Effector memory CD4-positive, alpha-beta T cell (primary cell): ENCODE measurements around the gene ASB2.

ENCODE experiments used
- DNase-seq, 3 donors: peaks; one replicate each; pipeline ENCODE4 v3.0.0-alpha.2; 2020
- H3K27ac ChIP-seq: 2 replicates; pipeline ENCODE4 v1.7.0; 2013; ENCODE audit warnings: mild to moderate bottlenecking, low read length, moderate library complexity; ENCODE audit not compliant: insufficient read depth, poor library complexity, severe bottlenecking
- H3K27me3 ChIP-seq: replicated peaks from 2 replicates; pipeline ENCODE4 v1.7.0; 2013; ENCODE audit warnings: mild to moderate bottlenecking, low read length; ENCODE audit not compliant: insufficient read depth, control insufficient read depth, poor library complexity, severe bottlenecking
- H3K36me3 ChIP-seq: 2 replicates; pipeline ENCODE4 v1.7.0; 2013; ENCODE audit warnings: mild to moderate bottlenecking, low read length, moderate library complexity; ENCODE audit not compliant: control insufficient read depth, insufficient read depth
- H3K4me1 ChIP-seq: 2 replicates; pipeline ENCODE4 v1.7.0; 2013; ENCODE audit warnings: low read length, mild to moderate bottlenecking; ENCODE audit not compliant: control insufficient read depth, insufficient read depth, poor library complexity, severe bottlenecking
- H3K4me3 ChIP-seq: 2 replicates; pipeline ENCODE4 v1.7.0; 2013; ENCODE audit warnings: low read length, low read depth, mild to moderate bottlenecking; ENCODE audit not compliant: insufficient read depth, poor library complexity, severe bottlenecking
- H3K9me3 ChIP-seq: 2 replicates; pipeline ENCODE4 v1.7.0; 2013; ENCODE audit warnings: mild to moderate bottlenecking, low read length, moderate library complexity; ENCODE audit not compliant: control insufficient read depth

The ASB2 gene

GRCh38 chr14:93981316-93982229 is 5.2 kb upstream of the ASB2 start:
- Histone ChIP-seq H3K4me3 (no peak overlapping the region), H3K27me3 (no peaks in the 10 kb centered on the region)
- DNase-seq, result no peak

GRCh38 chr14:93980456-93981201 is 4.3 kb upstream of the ASB2 start:
- Histone ChIP-seq H3K36me3 (no peaks in the 10 kb centered on the region), H3K27ac (no peak overlapping the region), H3K4me3 (no peak overlapping the region), H3K27me3 (no peaks in the 10 kb centered on the region), H3K4me1 (peaks cover 14% of the 10 kb centered on the region), H3K9me3 (no peaks in the 10 kb centered on the region)
- no peak for DNase-seq

More at GRCh38 chr14:93981316-93982229, 5.2 kb upstream of the ASB2 start:
- H3K9me3 ChIP-seq, result no peaks in the 10 kb centered on the region
- peaks cover 13% of the 10 kb centered on the region for H3K4me1 ChIP-seq
- no peak overlapping the region for H3K27ac ChIP-seq
- no peaks in the 10 kb centered on the region for H3K36me3 ChIP-seq

GRCh38 chr14:93978735-93979134 is 2.4 kb upstream of the ASB2 start:
- Histone ChIP-seq H3K4me3 (no peak overlapping the region), H3K4me1 (peaks cover 14% of the 10 kb centered on the region), H3K9me3 (no peaks in the 10 kb centered on the region), H3K27ac (peak overlapping the region; percentile 11), H3K27me3 (no peaks in the 10 kb centered on the region), H3K36me3 (no peaks in the 10 kb centered on the region)
- no peak for DNase-seq

- no peak overlapping the region for H3K4me3 ChIP-seq
- no peaks in the 10 kb centered on the region for H3K9me3 ChIP-seq
- no peak overlapping the region for H3K27ac ChIP-seq
- no peaks in the 10 kb centered on the region for H3K36me3 ChIP-seq
- peak; percentile 52 to 67 (median 55) for DNase-seq
- H3K27me3 ChIP-seq, result no peaks in the 10 kb centered on the region
- peaks cover 14% of the 10 kb centered on the region for H3K4me1 ChIP-seq
These were observed 1.6 kb upstream of the ASB2 start for GRCh38 chr14:93977790-93978581.

- Histone ChIP-seq H3K27me3 (no peaks in the 10 kb centered on the region), H3K4me3 (no peak overlapping the region), H3K9me3 (no peaks in the 10 kb centered on the region), H3K27ac (no peak overlapping the region), H3K4me1 (peaks cover 14% of the 10 kb centered on the region), H3K36me3 (no peaks in the 10 kb centered on the region)
- DNase-seq, result no peak
These were observed 801 bp upstream of the ASB2 start for GRCh38 chr14:93977171-93977570.

GRCh38 chr14:93975791-93976476 is 436 bp downstream of the ASB2 start:
- DNase-seq, result no peak
- peak overlapping the region; percentile 5 for H3K4me3 ChIP-seq
- H3K9me3 ChIP-seq, result no peaks in the 10 kb centered on the region
- H3K27ac ChIP-seq, result no peak overlapping the region
- H3K4me1 ChIP-seq, result peaks cover 21% of the 10 kb centered on the region
- no peaks in the 10 kb centered on the region for H3K36me3 ChIP-seq
- no peaks in the 10 kb centered on the region for H3K27me3 ChIP-seq

- H3K4me3 ChIP-seq, result no peak overlapping the region
- no peak overlapping the region for H3K27ac ChIP-seq
- no peaks in the 10 kb centered on the region for H3K27me3 ChIP-seq
- H3K36me3 ChIP-seq, result no peaks in the 10 kb centered on the region
- no peak for DNase-seq
- H3K4me1 ChIP-seq, result peaks cover 30% of the 10 kb centered on the region
- H3K9me3 ChIP-seq, result no peaks in the 10 kb centered on the region
These were observed 1.5 kb downstream of the ASB2 start for GRCh38 chr14:93974833-93975232.

- Histone ChIP-seq H3K4me1 (peaks cover 30% of the 10 kb centered on the region), H3K9me3 (no peaks in the 10 kb centered on the region)
These were observed 2.1 kb downstream of the ASB2 start for GRCh38 chr14:93974299-93974698.

GRCh38 chr14:93973607-93974006 is 2.8 kb downstream of the ASB2 start:
- no peak overlapping the region for H3K27ac ChIP-seq
- H3K36me3 ChIP-seq, result no peaks in the 10 kb centered on the region
- no peak for DNase-seq
- H3K27me3 ChIP-seq, result no peaks in the 10 kb centered on the region
- peaks cover 23% of the 10 kb centered on the region for H3K4me1 ChIP-seq
- H3K4me3 ChIP-seq, result no peak overlapping the region
- no peaks in the 10 kb centered on the region for H3K9me3 ChIP-seq

More at GRCh38 chr14:93974299-93974698, 2.1 kb downstream of the ASB2 start:
- Histone ChIP-seq H3K27me3 (no peaks in the 10 kb centered on the region), H3K27ac (no peak overlapping the region), H3K36me3 (no peaks in the 10 kb centered on the region), H3K4me3 (no peak overlapping the region)
- DNase-seq, result no peak
